Stimulated activated CD8-positive, alpha-beta memory T cell treated with anti-CD3 and anti-CD28 coated beads, Interleukin-4, amount 100 ng/mL, for 4 hours (primary cell): ENCODE measurements around the gene PAGR1.
A peak's percentile ranks its signal among the peaks of the same experiment; 100 is the strongest.

Experiments
- DNase-seq, 2 donors: peaks; one replicate each; pipeline ENCODE4 v3.0.0-alpha.2; 2020; ENCODE audit warnings: low read depth in 2 of 2, low spot score in 1 of 2

The PAGR1 gene

GRCh38 chr16:29834079-29834478, 18.1 kb downstream of the PAGR1 start:
- no peak for DNase-seq

- DNase-seq, result no peak
Observed at GRCh38 chr16:29835926-29836325, 20.0 kb downstream of the PAGR1 start.

- DNase-seq, result no peak
Observed at GRCh38 chr16:29836623-29837022, 20.7 kb downstream of the PAGR1 start.

- DNase-seq, result no peak
Observed at GRCh38 chr16:29837841-29838240, 21.9 kb downstream of the PAGR1 start.

GRCh38 chr16:29839822-29840221, 23.9 kb downstream of the PAGR1 start:
- DNase-seq, result no peak

GRCh38 chr16:29840240-29840639, 24.3 kb downstream of the PAGR1 start:
- no peak for DNase-seq

- DNase-seq, result no peak
Observed at GRCh38 chr16:29841631-29842030, 25.7 kb downstream of the PAGR1 start.

- no peak for DNase-seq
Observed at GRCh38 chr16:29842732-29843346, 26.9 kb downstream of the PAGR1 start.

- no peak for DNase-seq
Observed at GRCh38 chr16:29843931-29844330, 28.0 kb downstream of the PAGR1 start.

GRCh38 chr16:29844575-29845331, 28.8 kb downstream of the PAGR1 start:
- no peak for DNase-seq

- DNase-seq, result no peak
Observed at GRCh38 chr16:29845656-29846055, 29.7 kb downstream of the PAGR1 start.

GRCh38 chr16:29848420-29849297, 32.7 kb downstream of the PAGR1 start:
- DNase-seq, result peak; percentile 59 to 67

- DNase-seq, result no peak
Observed at GRCh38 chr16:29849505-29849904, 33.6 kb downstream of the PAGR1 start.

GRCh38 chr16:29850998-29851397, 35.0 kb downstream of the PAGR1 start:
- DNase-seq, result no peak

- no peak for DNase-seq
Observed at GRCh38 chr16:29852654-29853053, 36.7 kb downstream of the PAGR1 start.

- DNase-seq, result no peak
Observed at GRCh38 chr16:29854520-29855100, 38.7 kb downstream of the PAGR1 start.

- DNase-seq, result no peak
Observed at GRCh38 chr16:29857133-29857760, 41.3 kb downstream of the PAGR1 start.

- no peak for DNase-seq
Observed at GRCh38 chr16:29858149-29858849, 42.3 kb downstream of the PAGR1 start.

GRCh38 chr16:29858974-29859373, 43.0 kb downstream of the PAGR1 start:
- DNase-seq, result no peak

- DNase-seq, result no peak
Observed at GRCh38 chr16:29860218-29860617, 44.3 kb downstream of the PAGR1 start.
